Activated CD4-positive, alpha-beta T cell treated with anti-CD3 and anti-CD28 coated beads for 4 hours (primary cell): Measurements from ENCODE around the gene IGLL1.
A peak's percentile ranks its signal among the peaks of the same experiment; 100 is the strongest.
"Not testable (repeated sequence)": the region's sequence is repeated elsewhere in the genome, so short reads cannot be mapped to it uniquely, and the experiment has no call there.

Experiments
- DNase-seq, 2 donors: peaks; one replicate each; pipeline ENCODE4 v3.0.0-alpha.2; 2020

Gene IGLL1

DNA sequence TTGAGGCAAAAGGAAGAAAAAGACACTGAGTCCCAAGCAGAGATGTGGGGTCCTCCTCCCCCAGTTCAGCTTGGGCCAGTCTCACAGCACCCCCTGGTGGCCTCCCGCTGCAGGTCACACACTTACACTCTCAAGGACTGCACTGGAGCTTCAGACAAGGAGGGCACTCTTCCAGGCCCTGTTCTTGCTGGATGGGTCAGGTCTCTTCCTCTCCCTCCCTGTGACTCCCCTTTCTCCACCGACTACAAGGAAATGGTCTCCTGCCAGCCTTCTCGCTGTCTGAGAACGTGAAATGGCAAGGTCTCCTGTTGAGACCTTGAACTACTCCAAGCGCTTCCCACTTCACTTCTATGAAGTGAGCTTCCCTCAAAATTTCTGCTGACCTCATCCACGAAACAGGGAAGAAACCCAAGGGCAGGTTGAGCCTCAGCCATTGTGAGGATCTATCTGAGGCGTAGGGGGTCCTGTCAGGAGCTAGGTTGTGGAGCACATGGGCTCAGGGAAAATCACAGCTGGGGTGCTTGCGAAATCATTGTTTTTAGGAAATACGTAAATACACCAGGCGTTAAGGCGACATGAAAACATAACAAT is 11.2 kb upstream of the IGLL1 start:
- peak; percentile 41 to 52 for DNase-seq

DNA sequence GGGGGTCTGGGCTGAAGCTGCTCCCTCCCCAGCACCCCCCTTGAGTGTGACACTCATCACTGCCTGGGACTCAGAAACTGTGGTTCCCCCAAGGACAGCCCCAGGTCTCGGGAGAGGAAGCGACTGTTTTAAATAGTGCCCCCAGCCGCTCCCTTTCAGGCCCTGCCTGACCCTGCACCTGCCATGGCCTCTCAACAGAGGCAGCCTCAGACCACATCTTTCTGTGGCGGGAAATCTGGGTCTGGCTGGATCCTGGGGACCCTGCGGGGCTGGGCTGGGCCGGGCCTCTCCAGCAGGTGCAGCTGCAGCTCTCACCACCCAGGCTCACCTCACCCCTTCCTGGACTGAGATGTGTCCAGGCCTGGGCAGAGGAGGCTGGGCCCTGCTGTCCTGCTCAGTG is 3.7 kb upstream of the IGLL1 start:
- no peak for DNase-seq

GRCh38 chr22:23583153-23583552 is 3.1 kb upstream of the IGLL1 start:
- DNase-seq = no peak

GRCh38 chr22:23581260-23581650 is 1.2 kb upstream of the IGLL1 start:
- DNase-seq = no peak

- DNase-seq = no peak
Observed at GRCh38 chr22:23580576-23581259, 628 bp upstream of the IGLL1 start.

DNA sequence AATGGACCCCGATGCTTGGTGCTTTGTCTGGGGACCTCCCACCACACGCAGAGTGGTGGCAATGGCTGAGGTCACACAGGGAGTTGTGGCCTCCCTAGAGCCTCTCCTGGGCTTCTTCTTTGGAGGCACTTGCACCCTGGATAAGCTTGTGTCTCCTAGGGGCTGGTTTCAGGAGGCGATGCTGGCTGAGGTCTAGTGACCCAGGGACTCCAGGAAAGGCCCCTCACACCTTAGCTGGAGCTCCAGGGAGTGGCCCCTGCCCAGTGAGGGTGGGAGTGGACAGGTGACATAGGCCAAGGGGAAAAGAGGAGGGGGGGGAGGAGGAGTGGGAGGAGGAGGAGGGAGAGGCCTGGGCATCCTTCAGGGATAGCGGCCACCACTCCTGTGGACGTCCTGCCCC is 810 bp downstream of the IGLL1 start:
- DNase-seq = no peak

DNA sequence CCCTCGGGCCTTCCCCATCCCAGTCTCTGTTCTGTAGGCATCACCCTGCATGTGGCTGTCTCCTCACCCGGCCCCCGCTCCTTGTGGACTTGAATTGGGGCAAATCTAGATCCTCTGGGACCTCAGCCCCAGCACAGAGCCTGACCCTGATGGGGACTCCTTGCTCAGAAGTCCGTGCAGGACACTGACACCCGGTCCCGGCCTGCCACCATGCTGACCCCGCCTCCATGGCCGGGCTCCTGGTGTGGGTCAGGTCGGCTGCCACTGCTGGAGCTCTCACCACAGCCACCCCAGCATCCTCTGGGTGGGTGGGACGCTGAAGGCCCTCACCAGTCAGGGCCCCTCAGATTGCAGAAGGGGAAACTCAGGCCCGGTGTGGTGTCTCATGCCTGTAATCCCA is 1.8 kb downstream of the IGLL1 start:
- DNase-seq = no peak

DNA sequence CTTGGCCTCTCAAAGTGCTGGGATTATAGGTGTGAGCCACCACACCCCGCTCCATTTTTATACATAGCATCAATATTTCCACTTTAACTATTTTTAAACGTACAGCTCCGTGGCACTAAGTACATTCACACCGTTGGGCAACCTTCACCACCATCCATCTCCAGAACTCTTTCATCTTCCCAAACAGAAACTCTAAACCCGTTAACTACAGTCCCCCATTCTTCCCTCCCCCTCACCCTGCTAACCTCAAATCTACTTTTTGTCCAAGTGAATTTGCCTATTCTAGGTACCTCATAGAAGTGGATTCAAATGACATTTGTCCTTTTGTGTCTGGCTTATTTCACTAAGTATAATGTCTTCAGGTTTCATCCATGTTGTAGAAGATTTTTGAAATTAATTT is 3.4 kb downstream of the IGLL1 start:
- DNase-seq = no peak

- DNase-seq = no peak
Observed at GRCh38 chr22:23575601-23576000, 4.5 kb downstream of the IGLL1 start.

DNA sequence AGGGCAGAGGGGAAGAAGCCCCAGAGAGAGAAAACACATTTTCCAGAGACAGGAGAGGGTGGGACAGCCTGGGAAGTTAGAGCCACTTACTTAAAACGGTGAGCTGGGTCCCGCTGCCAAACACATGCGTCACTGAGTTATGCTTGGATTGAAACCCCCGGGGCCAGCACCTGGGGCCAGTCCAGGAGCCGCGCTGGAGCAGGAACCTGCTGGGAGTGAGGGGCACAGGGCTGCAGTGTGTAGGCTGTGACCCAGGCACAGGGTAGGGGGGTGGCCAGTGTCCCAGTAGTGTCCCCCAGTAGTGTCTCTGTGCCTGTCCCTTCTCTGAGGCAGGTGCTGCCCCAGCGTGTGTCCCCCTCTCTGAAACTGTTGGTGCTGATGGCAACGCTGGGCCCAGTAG is 5.2 kb downstream of the IGLL1 start:
- DNase-seq = no peak

GRCh38 chr22:23574371-23574811 is 5.7 kb downstream of the IGLL1 start:
- DNase-seq = no peak

GRCh38 chr22:23573701-23574235 is 6.3 kb downstream of the IGLL1 start:
- DNase-seq = not testable (repeated sequence)

DNA sequence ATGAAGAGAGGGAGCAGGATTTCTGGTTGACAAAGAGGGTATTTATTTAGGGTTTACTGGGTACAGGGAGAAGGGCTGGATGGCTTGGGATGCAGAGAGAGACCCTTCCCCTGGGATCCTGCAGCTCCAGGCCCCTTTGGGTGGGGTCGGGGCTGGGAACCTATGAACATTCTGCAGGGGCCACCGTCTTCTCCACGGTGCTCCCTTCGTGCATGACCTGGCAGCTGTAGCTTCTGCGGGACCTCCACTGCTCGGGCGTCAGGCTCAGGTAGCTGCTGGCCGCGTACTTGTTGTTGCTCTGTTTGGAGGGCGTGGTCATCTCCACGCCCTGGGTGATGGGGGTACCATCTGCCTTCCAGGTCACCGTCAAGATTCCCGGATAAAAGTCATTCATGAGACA is 7.0 kb downstream of the IGLL1 start:
- not testable (repeated sequence) for DNase-seq

GRCh38 chr22:23571486-23571885 is 8.6 kb downstream of the IGLL1 start:
- DNase-seq = no peak

- DNase-seq = no peak
Observed at GRCh38 chr22:23570681-23571080, 9.4 kb downstream of the IGLL1 start.

- no peak for DNase-seq
Observed at GRCh38 chr22:23569716-23570115, 10.4 kb downstream of the IGLL1 start.

- DNase-seq = no peak
Observed at GRCh38 chr22:23569291-23569690, 10.8 kb downstream of the IGLL1 start.

DNA sequence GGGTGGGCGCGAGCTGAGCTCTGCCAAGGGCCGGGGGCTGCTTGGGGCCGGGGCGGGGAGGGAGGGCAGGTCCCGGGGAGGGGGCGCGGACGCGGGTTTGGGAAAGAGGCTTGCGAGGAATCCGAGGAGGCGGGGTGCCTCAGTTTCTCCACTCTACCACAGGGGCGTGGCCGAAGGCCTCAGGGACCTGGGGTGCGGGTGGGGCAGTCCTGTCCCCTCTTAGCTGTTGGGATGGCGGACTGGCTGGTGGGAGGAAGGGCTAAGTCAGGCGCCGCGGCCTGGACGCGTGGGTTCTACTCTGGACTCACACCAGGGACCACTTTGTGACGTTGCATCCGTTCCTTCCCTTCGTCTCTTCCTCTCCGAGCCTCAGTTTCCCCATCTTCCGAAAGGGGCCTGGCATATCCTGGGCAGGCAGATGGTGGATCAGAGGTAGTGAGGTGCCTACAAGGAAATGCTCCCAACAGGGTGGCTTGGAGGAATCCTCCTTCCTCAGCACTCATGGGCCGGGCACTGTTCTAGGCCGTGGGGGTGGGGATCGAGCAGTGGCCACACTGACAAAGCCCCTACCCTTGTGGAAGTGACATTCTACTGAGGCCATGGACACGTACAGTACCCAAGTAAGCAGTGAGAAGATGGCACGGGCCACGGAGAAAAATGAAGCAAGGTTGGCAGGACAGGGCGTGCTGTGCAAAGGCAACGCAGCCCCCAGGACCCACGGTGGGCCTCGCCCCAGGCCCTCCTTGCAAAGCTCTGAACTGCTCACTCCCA is 13.2 kb downstream of the IGLL1 start:
- DNase-seq = no peak

GRCh38 chr22:23565915-23566704 is 14.0 kb downstream of the IGLL1 start:
- DNase-seq = no peak

- no peak for DNase-seq
Observed at GRCh38 chr22:23565305-23565914, 14.7 kb downstream of the IGLL1 start.

GRCh38 chr22:23564276-23564675 is 15.8 kb downstream of the IGLL1 start:
- DNase-seq = no peak

DNA sequence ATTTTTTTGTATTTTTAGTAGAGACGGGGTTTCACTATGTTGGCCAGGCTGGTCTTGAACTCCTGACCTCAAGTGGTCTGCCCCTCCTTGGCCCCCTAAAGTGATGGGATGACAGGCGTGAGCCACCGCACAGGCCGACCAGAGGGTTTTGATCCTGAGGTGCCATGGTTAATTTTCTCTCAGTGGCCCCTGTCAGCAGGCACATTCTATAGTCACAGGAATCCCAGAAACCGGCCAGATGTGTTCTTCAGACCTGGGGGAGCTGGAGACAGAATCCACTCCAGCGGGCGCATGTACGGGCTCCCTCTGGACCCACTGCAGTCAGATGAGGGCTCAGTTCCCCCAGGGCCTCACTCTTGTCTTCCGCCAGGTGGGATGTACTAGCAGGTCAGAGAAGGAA is 17.0 kb downstream of the IGLL1 start:
- no peak for DNase-seq

- no peak for DNase-seq
Observed at GRCh38 chr22:23562186-23562585, 17.9 kb downstream of the IGLL1 start.
